T-helper 2 cell (primary cell): Measurements from ENCODE around the gene RHO.
"Not testable (repeated sequence)": the region's sequence is repeated elsewhere in the genome, so short reads cannot be mapped to it uniquely, and the experiment has no call there.

Source experiments
- DNase-seq, 5 experiments: peaks; one replicate each; pipeline versions ENCODE4 v3.0.0 to v3.0.0-alpha.2; 2012 to 2022

Gene RHO

GRCh38 chr3:129545951-129546350 lies 17.5 kb downstream of the RHO start:
- DNase-seq: not testable (repeated sequence)

GRCh38 chr3:129547241-129547640 lies 18.8 kb downstream of the RHO start:
- DNase-seq: no peak

GRCh38 chr3:129548104-129548965 lies 19.9 kb downstream of the RHO start:
- DNase-seq: no peak

- DNase-seq: no peak
Measured at GRCh38 chr3:129549006-129549800, 20.8 kb downstream of the RHO start.

- no peak for DNase-seq
Measured at GRCh38 chr3:129549805-129550204, 21.4 kb downstream of the RHO start.

- DNase-seq: no peak
Measured at GRCh38 chr3:129552287-129553050, 24.0 kb downstream of the RHO start.

- DNase-seq: no peak
Measured at GRCh38 chr3:129553171-129553570, 24.7 kb downstream of the RHO start.

- DNase-seq: peak in 1 of 5 experiments; percentile 30
Measured at GRCh38 chr3:129553719-129554118, 25.3 kb downstream of the RHO start.

- DNase-seq: no peak
Measured at GRCh38 chr3:129554356-129555152, 26.1 kb downstream of the RHO start.

GRCh38 chr3:129555153-129555550 lies 26.7 kb downstream of the RHO start:
- DNase-seq: no peak

- no peak for DNase-seq
Measured at GRCh38 chr3:129555616-129556357, 27.3 kb downstream of the RHO start.

- DNase-seq: no peak
Measured at GRCh38 chr3:129556358-129556695, 27.9 kb downstream of the RHO start.

GRCh38 chr3:129556890-129557547 lies 28.6 kb downstream of the RHO start:
- no peak for DNase-seq

- no peak for DNase-seq
Measured at GRCh38 chr3:129557548-129557894, 29.1 kb downstream of the RHO start.

GRCh38 chr3:129558081-129558771 lies 29.8 kb downstream of the RHO start:
- DNase-seq: peak in 1 of 5 experiments; percentile 59

GRCh38 chr3:129558772-129559564 lies 30.5 kb downstream of the RHO start:
- DNase-seq: no peak

- no peak for DNase-seq
Measured at GRCh38 chr3:129559565-129560079, 31.2 kb downstream of the RHO start.

- DNase-seq: no peak
Measured at GRCh38 chr3:129560269-129560787, 31.9 kb downstream of the RHO start.
